HepG2 (cell line): Measurements from ENCODE around the gene IGFL2. TPM values are rescaled to one million over a fixed set of nuclear protein-coding genes. Genes with fewer than 3 reads are reported as not detected.

Source experiments
- ATF4 ChIP-seq, 2 experiments: fragments of 450-650 bp in 1 of 2; sonication (generic) in 1 of 2; formaldehyde crosslinking; IDR thresholded peaks; 2 replicates each; pipeline versions ENCODE4 v1.5.0 to v1.8.0; 2020 to 2022; ENCODE audit warnings: mild to moderate bottlenecking in 1 of 2, missing genetic modification reagents in 1 of 2
- ATF7 ChIP-seq, 2 experiments: fragments of 450-650 bp in 1 of 2; sonication (generic) in 1 of 2; formaldehyde crosslinking in 1 of 2; IDR thresholded peaks; 2 replicates each; pipeline versions ENCODE4 v1.4.0 to v1.6.1; 2016 to 2020; ENCODE audit warnings: antibody characterized with exemption in 1 of 2, mild to moderate bottlenecking in 1 of 2, missing genetic modification reagents in 1 of 2
- CEBPG ChIP-seq: IDR thresholded peaks from 2 replicates; pipeline ENCODE4 v1.6.1; 2016
- FOXA3 ChIP-seq: IDR thresholded peaks from 2 replicates; pipeline ENCODE4 v1.6.1; 2016; ENCODE audit warnings: missing genetic modification reagents, missing compliant biosample characterization
- GATAD1 ChIP-seq: IDR thresholded peaks from 2 replicates; pipeline ENCODE4 v1.6.1; 2016; ENCODE audit warnings: missing genetic modification reagents, missing compliant biosample characterization
- GATAD2A ChIP-seq: IDR thresholded peaks from 2 replicates; pipeline ENCODE4 v1.6.1; 2016
- HDAC2 ChIP-seq: sonication (generic); formaldehyde crosslinking; IDR thresholded peaks from 2 replicates; pipeline ENCODE4 v1.4.0; 2020; ENCODE audit warnings: missing genetic modification reagents
- MBNL3 ChIP-seq: fragments of 250-450 bp; sonication (Bioruptor Pico); conservative IDR thresholded peaks from 2 replicates; pipeline ENCODE4 v1.8.0; 2022; ENCODE audit warnings: mild to moderate bottlenecking, inconsistent platforms
- RFX5 ChIP-seq: IDR thresholded peaks from 2 replicates; pipeline ENCODE4 v1.6.1; 2011; ENCODE audit warnings: low read depth, low read length, improper control_type of control experiment
- RXRA ChIP-seq: sonication (generic); formaldehyde crosslinking; IDR thresholded peaks from 2 replicates; pipeline ENCODE4 v1.5.1; 2020; ENCODE audit warnings: missing genetic modification reagents
- TARDBP ChIP-seq: sonication (generic); formaldehyde crosslinking; IDR thresholded peaks from 2 replicates; pipeline ENCODE4 v1.8.0; 2022; ENCODE audit warnings: mild to moderate bottlenecking, missing genetic modification reagents
- TEAD3 ChIP-seq: optimal IDR thresholded peaks from 2 replicates; pipeline ENCODE3; 2016; ENCODE audit warnings: borderline replicate concordance
- THAP11 ChIP-seq: IDR thresholded peaks from 2 replicates; pipeline ENCODE4 v1.6.1; 2016; ENCODE audit warnings: missing biosample characterization, missing genetic modification reagents
- ZBTB3 ChIP-seq: sonication (generic); formaldehyde crosslinking; IDR thresholded peaks from 2 replicates; pipeline ENCODE4 v1.4.0; 2020; ENCODE audit warnings: low read depth, mild to moderate bottlenecking, moderate library complexity, missing genetic modification reagents, borderline replicate concordance
- ZBTB4 ChIP-seq: sonication (generic); formaldehyde crosslinking; IDR thresholded peaks from 2 replicates; pipeline ENCODE4 v1.4.0; 2020; ENCODE audit warnings: missing genetic modification reagents, mild to moderate bottlenecking, borderline replicate concordance
- ZNF205 ChIP-seq: IDR thresholded peaks from 2 replicates; pipeline ENCODE4 v1.6.1; 2018; ENCODE audit warnings: missing biosample characterization, missing genetic modification reagents
- ZNF230 ChIP-seq: sonication (generic); formaldehyde crosslinking; IDR thresholded peaks from 2 replicates; pipeline ENCODE4 v1.4.0; 2020; ENCODE audit warnings: mild to moderate bottlenecking, missing genetic modification reagents
- ZNF556 ChIP-seq: sonication (generic); formaldehyde crosslinking; IDR thresholded peaks from 2 replicates; pipeline ENCODE4 v1.4.0; 2020; ENCODE audit warnings: mild to moderate bottlenecking, missing genetic modification reagents, borderline replicate concordance
- ZNF646 ChIP-seq: sonication (generic); formaldehyde crosslinking; IDR thresholded peaks from 2 replicates; pipeline ENCODE4 v1.9.0; 2021; ENCODE audit warnings: mild to moderate bottlenecking, missing genetic modification reagents
- ZNF720 ChIP-seq: sonication (generic); formaldehyde crosslinking; IDR thresholded peaks from 2 replicates; pipeline ENCODE4 v1.4.0; 2020; ENCODE audit warnings: missing genetic modification reagents
- ZNF788 ChIP-seq: sonication (generic); formaldehyde crosslinking; IDR thresholded peaks from 2 replicates; pipeline ENCODE4 v1.5.0; 2020; ENCODE audit warnings: mild to moderate bottlenecking, missing genetic modification reagents, borderline replicate concordance
- polyA plus RNA-seq, 8 experiments: library from polyadenylated mRNA; depleted of rRNA in 3 of 8; stranded (reverse) in 7 of 8; unstranded in 1 of 8; fragments of >200 nt; fragmentation: Illumina TruSeq in 4 of 8; extraction: Trizol in 4 of 8; gene quantifications; 2 replicates each; pipeline versions ENCODE4 v1.2.1 to v1.2.3, GENCODE V29; 2011 to 2016; ENCODE audit warnings: low read depth in 4 of 8, missing spikeins in 1 of 8, mixed read lengths in 1 of 8; ENCODE audit not compliant: insufficient read depth in 1 of 8
- total RNA-seq, 5 experiments: library from RNA; depleted of rRNA; stranded (reverse); fragments of >200 nt; fragmentation: Illumina TruSeq; extraction: Trizol; gene quantifications; 2 replicates each; pipeline ENCODE4 v1.2.3, GENCODE V29; 2016; ENCODE audit warnings: low read depth in 1 of 5

IGFL2 gene
- total and polyA plus RNA-seq, 2 of the 13 experiments (the other 11 are each of a cell fraction or from before 2014, with no cell fraction given), result not detected

GRCh38 chr19:46192992-46193650 is 45.1 kb downstream of the IGFL2 start (continued):
- no peak for TF ChIP-seq ZBTB4 (CRISPR knock-in tag)
- no peak for TF ChIP-seq ZBTB3
- TF ChIP-seq TEAD3 (CRISPR knock-in tag), result peak; percentile 74
- TF ChIP-seq ZNF720 (CRISPR knock-in tag), result no peak
- peak; percentile 75 for TF ChIP-seq RFX5
- no peak for TF ChIP-seq ZNF556 (CRISPR knock-in tag)
- TF ChIP-seq GATAD2A (CRISPR knock-in tag), result peak; percentile 93
- peak; percentile 58; the same call in 1 of the 2 replicates for TF ChIP-seq HDAC2 (CRISPR knock-in tag)
- no peak for TF ChIP-seq MBNL3 (CRISPR knock-in tag)
- TF ChIP-seq FOXA3 (CRISPR knock-in tag), result peak; percentile 97
- no peak; the same call in 1 of the 2 replicates for TF ChIP-seq RXRA (CRISPR knock-in tag)
- peak in 1 of 2 experiments; percentile 80; a peak in 2 of 4 replicates for TF ChIP-seq ATF4 (CRISPR knock-in tag; IDR thresholded peaks at IDR 0.05)
- TF ChIP-seq CEBPG (CRISPR knock-in tag), result peak; percentile 91
- no peak for TF ChIP-seq ZNF230 (CRISPR knock-in tag)
- 0 out of 2 replicates have a peak, but pooled peaks have one; percentile 16 for TF ChIP-seq TARDBP (CRISPR knock-in tag)
- TF ChIP-seq ZNF205 (CRISPR knock-in tag), result 0 out of 2 replicates have a peak, but pooled peaks have one; percentile 56
- TF ChIP-seq ATF7 (IDR thresholded peaks at IDR 0.05), result no peak
- no peak for TF ChIP-seq ATF7 (CRISPR knock-in tag; IDR thresholded peaks at IDR 0.05)
- TF ChIP-seq ZNF788 (CRISPR knock-in tag), result no peak; the same call in 1 of the 2 replicates
- peak; percentile 36; the same call in 1 of the 2 replicates for TF ChIP-seq GATAD1 (CRISPR knock-in tag)
- TF ChIP-seq ZNF646 (CRISPR knock-in tag), result no peak
- TF ChIP-seq THAP11 (CRISPR knock-in tag), result peak; percentile 57
